Neural progenitor cell (in vitro differentiated cells): ENCODE results near the gene BGN.

ENCODE experiments used
- CTCF ChIP-seq: fragments of 200-600 bp; sonication (generic); IDR thresholded peaks from 2 replicates; pipeline ENCODE4 v1.5.1; 2017; ENCODE audit warnings: antibody characterized with exemption, mild to moderate bottlenecking
- EZH2 ChIP-seq: fragments of 200-600 bp; sonication (generic); IDR thresholded peaks from 2 replicates; pipeline ENCODE4 v1.6.1; 2017; ENCODE audit warnings: antibody characterized with exemption, mild to moderate bottlenecking, moderate library complexity
- EZH2phosphoT487 ChIP-seq: fragments of 200-600 bp; sonication (generic); IDR thresholded peaks from 2 replicates; pipeline ENCODE4 v1.6.1; 2017; ENCODE audit warnings: antibody characterized with exemption

- TF ChIP-seq CTCF: no peak
- no peak for TF ChIP-seq EZH2
- TF ChIP-seq EZH2phosphoT487: no peak
Measured at GRCh38 chrX:153504445-153505016, 9.8 kb downstream of the BGN start.
